Stimulated activated CD4-positive, alpha-beta T cell treated with anti-CD3 and anti-CD28 coated beads, Interleukin-2, amount 100 ng/mL, for 4 hours (primary cell): ENCODE results near the gene FAM83B.
"Not testable (repeated sequence)": the region's sequence is repeated elsewhere in the genome, so short reads cannot be mapped to it uniquely, and the experiment has no call there.

Experiments used
- DNase-seq: peaks from one replicate; pipeline ENCODE4 v3.0.0-alpha.2; 2020; ENCODE audit warnings: low read depth

FAM83B gene

GRCh38 chr6:54898767-54899166 is 52.2 kb downstream of the FAM83B start:
- no peak for DNase-seq

GRCh38 chr6:54899442-54899841 is 52.9 kb downstream of the FAM83B start:
- DNase-seq, result no peak

- no peak for DNase-seq
These were observed 53.4 kb downstream of the FAM83B start for GRCh38 chr6:54899986-54900385.

GRCh38 chr6:54900666-54901065 is 54.1 kb downstream of the FAM83B start:
- DNase-seq, result no peak

GRCh38 chr6:54903884-54904283 is 57.3 kb downstream of the FAM83B start:
- DNase-seq, result no peak

GRCh38 chr6:54907355-54907754 is 60.8 kb downstream of the FAM83B start:
- DNase-seq, result no peak

DNA sequence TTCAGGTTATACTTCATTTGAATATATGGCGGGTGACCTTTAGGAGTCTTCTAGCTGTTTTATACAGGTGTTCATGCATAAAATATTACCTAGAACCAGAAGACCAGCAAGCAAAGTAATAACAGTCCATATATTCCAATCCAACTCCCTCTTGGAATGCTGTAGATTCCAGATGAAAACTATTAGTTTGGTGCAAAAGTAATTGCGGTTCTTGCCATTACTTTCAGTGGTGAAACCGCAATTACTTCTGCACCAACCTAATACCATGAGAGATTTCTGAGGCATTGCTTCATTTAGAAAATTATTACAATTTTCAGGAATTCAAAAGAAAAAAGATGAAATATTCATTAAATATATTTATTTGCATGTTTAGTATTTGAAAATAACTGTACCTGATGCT is 62.6 kb downstream of the FAM83B start:
- no peak for DNase-seq

DNA sequence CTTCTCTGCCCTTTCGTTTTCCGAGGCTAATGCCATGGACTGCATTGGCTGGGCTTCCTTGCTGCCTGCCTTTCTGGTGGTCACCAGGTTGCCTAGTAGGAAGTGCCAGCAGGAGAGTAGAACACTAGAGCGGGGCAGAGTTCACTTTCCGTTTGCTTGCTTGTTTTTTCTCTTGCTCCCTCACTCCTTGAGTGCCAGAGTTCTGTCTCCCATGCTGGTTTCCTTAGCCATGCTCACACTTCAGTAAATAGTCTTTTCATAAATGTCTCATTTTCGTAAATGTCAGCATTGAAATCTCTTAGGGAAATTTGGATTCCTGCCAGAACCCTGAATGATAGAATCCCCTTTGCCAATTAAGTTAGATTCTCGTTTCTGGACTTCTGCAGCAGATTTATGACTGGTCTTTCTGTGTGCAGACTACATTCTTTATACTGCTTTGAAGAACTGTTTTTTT is 63.9 kb downstream of the FAM83B start:
- no peak for DNase-seq

DNA sequence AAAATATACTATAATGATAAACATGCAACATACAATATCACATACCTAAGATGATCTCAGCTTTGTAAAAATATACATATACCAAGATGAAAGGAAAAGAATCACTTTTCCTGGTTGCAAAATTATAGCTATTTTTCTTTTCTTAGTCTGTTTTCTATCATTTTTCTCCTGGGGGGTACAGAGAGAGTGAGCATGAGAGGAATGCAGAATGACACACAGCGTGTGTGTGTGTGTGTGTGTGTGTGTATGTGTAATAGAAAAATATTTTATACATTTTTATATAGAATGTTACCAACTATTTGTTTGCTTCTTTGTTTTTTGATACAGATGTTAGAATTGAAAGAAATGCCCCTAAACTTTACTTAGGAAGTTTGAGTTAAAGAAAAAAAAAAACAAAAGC is 64.3 kb downstream of the FAM83B start:
- DNase-seq, result no peak

DNA sequence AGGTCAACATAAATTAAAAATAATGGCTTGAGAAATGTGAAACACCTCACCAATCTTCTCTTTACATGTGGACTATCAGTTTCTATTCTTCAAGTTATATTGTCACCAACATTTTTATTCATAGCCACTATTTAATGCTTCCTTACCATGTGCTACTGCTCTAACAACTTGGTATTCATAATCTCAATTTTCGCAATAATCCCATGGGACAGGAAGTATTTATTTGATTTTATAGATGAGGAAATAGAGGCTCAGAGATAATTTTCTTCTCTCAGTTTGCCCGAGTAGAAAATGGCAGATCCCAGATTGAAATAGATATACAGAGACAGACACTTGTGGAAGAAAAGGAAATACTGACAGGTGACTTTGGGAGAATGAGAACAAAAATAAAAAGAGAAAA is 66.6 kb downstream of the FAM83B start:
- DNase-seq, result no peak

DNA sequence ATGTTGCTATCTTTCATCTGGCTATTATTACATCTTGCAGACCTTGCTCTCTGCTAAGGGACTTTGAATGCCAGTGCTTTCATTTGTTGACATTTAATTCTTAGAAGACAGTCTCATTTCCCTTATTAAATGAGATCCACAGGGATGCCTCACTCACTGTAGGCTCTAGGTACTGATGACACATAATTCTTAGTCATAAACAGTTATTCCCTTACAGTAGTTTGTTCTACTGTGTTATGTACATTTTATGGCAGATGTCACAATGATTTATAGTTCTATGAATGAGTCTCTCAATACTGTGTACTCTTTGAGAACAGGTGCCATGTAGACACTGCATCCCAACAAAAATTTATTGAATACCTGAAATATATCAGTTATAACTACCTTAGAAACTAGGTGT is 70.3 kb downstream of the FAM83B start:
- no peak for DNase-seq

DNA sequence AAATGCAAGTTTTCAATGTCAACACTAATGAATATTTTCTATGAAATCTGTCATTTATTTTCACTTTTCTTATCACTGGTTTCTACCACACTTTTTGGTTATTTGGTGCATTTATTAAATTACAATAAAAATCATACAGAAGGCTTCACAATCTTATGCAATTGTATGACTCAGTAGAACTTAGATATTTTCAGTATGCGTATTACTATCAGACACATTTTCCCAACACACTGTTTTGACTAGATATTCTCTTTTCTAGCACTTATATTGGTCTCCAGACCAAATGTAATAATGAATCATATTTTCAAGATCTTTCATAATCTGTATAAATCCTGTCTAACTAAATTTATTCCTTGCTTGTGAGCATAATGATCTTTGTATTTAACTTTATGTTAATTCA is 74.1 kb downstream of the FAM83B start:
- no peak for DNase-seq

GRCh38 chr6:54921891-54922290 is 75.3 kb downstream of the FAM83B start:
- no peak for DNase-seq

DNA sequence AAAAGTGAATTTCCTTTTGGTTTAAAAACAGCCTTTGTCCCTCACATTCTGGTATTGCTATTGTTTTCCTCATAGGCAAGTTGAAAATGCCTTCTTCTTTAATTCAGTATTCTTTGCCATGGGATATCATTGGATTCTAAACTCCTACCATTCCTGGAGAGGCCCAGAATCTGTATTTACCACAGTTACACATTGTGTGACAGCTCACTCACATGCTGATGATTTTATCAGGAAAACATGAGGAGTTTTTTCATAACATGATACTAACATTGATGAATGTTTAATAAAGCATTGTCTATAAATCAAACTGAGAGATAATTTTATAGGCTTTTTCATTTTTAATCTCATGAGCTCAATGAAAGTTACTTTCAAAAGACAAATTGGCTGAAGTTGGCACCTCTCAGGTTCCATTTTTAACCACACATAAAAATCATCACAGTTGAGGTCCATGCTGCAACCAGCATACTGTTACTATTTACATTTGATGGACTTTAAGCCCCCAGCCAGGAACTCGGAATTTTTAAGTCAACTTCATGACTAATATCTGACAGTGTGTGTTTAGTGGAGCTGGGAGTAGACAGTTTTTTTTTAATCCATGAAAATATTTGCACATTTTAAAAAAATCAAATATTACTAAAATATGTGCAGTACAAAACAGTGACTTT is 82.8 kb downstream of the FAM83B start:
- DNase-seq, result no peak

- DNase-seq, result no peak
These were observed 86.1 kb downstream of the FAM83B start for GRCh38 chr6:54932622-54933021.

DNA sequence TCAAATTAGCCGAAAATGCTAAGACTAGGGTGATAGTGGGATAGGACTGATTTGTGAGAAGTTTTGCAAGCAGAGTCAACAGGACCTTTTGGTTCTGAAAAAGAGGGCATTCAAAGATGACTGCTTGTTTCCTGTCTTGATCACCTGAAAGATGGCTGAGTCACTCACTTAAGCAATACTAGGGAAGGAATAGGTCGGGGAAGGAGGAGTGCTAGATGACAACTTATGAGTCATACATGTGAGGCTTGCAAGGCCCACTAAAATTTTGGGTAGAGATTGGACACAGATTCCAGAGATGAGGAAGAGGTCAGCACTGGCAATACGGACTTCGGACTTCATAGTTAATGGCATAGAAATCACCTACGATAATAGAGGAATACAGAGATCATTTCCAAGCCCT is 89.2 kb downstream of the FAM83B start:
- no peak for DNase-seq

GRCh38 chr6:54937371-54937770 is 90.8 kb downstream of the FAM83B start:
- DNase-seq, result no peak

DNA sequence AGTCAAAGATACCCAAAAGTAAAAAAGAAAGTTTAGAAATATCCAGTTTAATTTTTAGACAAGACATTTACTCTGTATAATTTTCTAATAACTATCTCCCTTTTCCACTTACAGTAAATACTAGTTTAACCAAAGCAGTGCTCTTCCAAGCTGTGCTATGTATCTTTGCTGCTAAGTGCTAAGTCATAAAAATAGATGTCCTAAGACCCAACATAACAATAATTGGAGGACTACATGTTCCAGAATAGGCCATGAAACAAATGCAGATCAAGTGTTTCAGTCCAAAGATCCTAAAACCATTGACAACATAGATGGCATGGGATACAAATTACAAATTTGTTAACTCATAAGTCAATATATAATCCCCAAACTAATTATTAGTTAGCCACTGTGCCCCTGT is 111.1 kb downstream of the FAM83B start:
- no peak for DNase-seq

DNA sequence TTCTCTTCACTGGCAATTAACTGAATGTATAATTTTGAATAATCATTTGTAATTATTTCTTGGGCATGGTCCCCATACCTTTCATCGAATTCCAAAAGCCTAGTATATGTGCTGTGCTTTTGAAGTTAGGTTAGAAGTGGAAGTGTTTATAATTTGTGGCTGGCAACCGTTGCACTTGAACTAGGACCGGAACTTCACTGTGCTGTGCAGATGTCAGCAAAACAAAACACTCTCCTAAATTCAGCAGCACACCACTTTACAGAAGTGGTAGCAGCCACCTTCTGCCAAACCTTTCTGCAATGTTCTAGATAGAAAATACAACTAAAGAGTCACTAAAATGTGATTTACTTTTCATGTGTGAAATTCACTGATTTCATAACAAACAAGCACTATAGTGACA is 111.9 kb downstream of the FAM83B start:
- DNase-seq, result no peak

GRCh38 chr6:54959820-54960219 is 113.2 kb downstream of the FAM83B start:
- no peak for DNase-seq

GRCh38 chr6:54961372-54961771 is 114.8 kb downstream of the FAM83B start:
- not testable (repeated sequence) for DNase-seq

GRCh38 chr6:54970337-54970736 is 123.8 kb downstream of the FAM83B start:
- DNase-seq, result no peak

DNA sequence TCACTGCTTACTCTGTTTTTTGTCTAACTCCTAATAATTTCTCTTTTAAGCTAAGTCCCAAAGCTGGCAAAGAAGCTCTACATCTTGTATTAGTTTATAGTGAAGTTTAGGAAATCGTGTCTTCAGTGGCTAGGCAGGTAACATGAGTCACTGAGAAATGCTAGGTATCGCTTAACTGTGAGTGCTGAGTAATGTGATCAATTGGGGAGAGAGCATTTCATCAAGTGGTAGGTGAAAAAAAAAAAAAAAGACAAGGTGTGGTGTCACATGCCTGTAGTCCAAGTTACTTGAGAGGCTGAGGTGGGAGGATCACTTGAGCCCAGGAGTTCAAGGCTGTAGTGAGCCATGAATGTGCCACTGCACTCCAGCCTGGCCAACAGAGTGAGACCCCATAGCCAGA is 125.3 kb downstream of the FAM83B start:
- no peak for DNase-seq

DNA sequence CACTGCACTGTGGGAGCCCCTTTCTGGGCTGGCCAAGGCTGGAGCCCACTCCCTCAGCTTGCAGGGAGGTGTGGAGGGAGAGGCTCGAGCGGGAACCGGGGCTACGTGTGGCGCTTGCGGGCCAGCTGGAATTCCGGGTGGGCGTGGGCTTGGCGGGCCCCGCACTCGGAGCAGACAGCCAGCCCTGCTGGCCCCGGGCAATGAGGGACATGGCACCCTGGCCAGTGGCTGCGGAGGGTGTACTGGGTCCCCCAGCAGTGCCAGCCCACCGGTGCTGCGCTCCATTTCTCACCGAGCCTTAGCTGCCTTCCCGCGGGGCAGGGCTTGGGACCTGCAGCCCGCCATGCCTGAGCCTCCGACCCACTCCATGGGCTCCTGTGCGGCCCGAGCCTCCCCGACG is 132.6 kb downstream of the FAM83B start:
- DNase-seq, result not testable (repeated sequence)
